Measurements from ENCODE around the gene SOX3.

- TF ChIP-seq CTCF (IDR thresholded peaks at IDR 0.05; ENCODE audit: low read length) = no peak
- TF ChIP-seq EZH2phosphoT487 (IDR thresholded peaks at IDR 0.05; ENCODE audit: low read length) = no peak
- no peak for TF ChIP-seq EZH2 (optimal IDR thresholded peaks at IDR 0.05; ENCODE audit: low read depth, low read length)
Observed at GRCh38 chrX:140477987-140478386, 26.9 kb downstream of the SOX3 start.

Data from MM.1S (cell line).